Astrocyte (in vitro differentiated cells and primary cell): Measurements from ENCODE around the gene PRKCI. TPM values are rescaled to one million over a fixed set of nuclear protein-coding genes. Genes with fewer than 3 reads are reported as not detected.

Source experiments
- DNase-seq: peaks from one replicate; pipeline ENCODE4 v3.0.0-alpha.2; 2010; ENCODE audit warnings: low read depth
- FAIRE-seq: peaks from 2 replicates; lab custom pipeline; 2011; peaks lifted over from hg19 to GRCh38; lab: Jason Lieb, UNC
- H2AFZ ChIP-seq: 2 replicates; pipeline ENCODE4 v1.6.0; 2012; ENCODE audit warnings: low read depth, low read length, inconsistent platforms
- H3K27ac ChIP-seq: 2 replicates; pipeline ENCODE4 v1.5.1; 2011; ENCODE audit warnings: low read depth, low read length, inconsistent platforms
- H3K27me3 ChIP-seq: 2 replicates; pipeline ENCODE4 v1.6.0; 2011; ENCODE audit warnings: low read length, inconsistent platforms; ENCODE audit not compliant: insufficient read depth
- H3K36me3 ChIP-seq: 2 replicates; pipeline ENCODE4 v1.5.1; 2011; ENCODE audit warnings: low read length, inconsistent platforms; ENCODE audit not compliant: insufficient read depth
- H3K4me1 ChIP-seq: 2 replicates; pipeline ENCODE4 v1.5.1; 2011; ENCODE audit warnings: low read length, inconsistent platforms; ENCODE audit not compliant: insufficient read depth
- H3K4me2 ChIP-seq: 2 replicates; pipeline ENCODE4 v1.6.0; 2012; ENCODE audit warnings: low read length, inconsistent platforms
- H3K4me3 ChIP-seq: 2 replicates; pipeline ENCODE4 v1.5.1; 2011; ENCODE audit warnings: low read depth, mild to moderate bottlenecking, low read length, inconsistent platforms; ENCODE audit not compliant: insufficient read depth
- H3K79me2 ChIP-seq: 2 replicates; pipeline ENCODE4 v1.6.0; 2012; ENCODE audit warnings: mild to moderate bottlenecking, low read length, inconsistent platforms; ENCODE audit not compliant: insufficient read depth
- H3K9ac ChIP-seq: 2 replicates; pipeline ENCODE4 v1.6.0; 2012; ENCODE audit warnings: mild to moderate bottlenecking, low read length, inconsistent platforms
- H3K9me3 ChIP-seq: 2 replicates; pipeline ENCODE4 v1.5.1; 2012; ENCODE audit warnings: low read depth, mild to moderate bottlenecking, low read length, inconsistent platforms; ENCODE audit not compliant: insufficient read depth
- H4K20me1 ChIP-seq: 2 replicates; pipeline ENCODE4 v1.6.0; 2012; ENCODE audit warnings: low read length, inconsistent platforms; ENCODE audit not compliant: insufficient read depth
- H3K27ac Mint-ChIP-seq: one replicate; pipeline ENCODE4 v1.8.0; 2021; ENCODE audit warnings: mild to moderate bottlenecking, mixed read lengths; ENCODE audit not compliant: unreplicated experiment
- H3K27me3 Mint-ChIP-seq: one replicate; pipeline ENCODE4 v1.8.0; 2021; ENCODE audit warnings: low read depth, mixed read lengths; ENCODE audit not compliant: unreplicated experiment
- H3K36me3 Mint-ChIP-seq: one replicate; pipeline ENCODE4 v1.8.0; 2021; ENCODE audit warnings: low read depth, mixed read lengths; ENCODE audit not compliant: unreplicated experiment
- H3K4me1 Mint-ChIP-seq: one replicate; pipeline ENCODE4 v1.8.0; 2021; ENCODE audit warnings: low read depth, mixed read lengths; ENCODE audit not compliant: unreplicated experiment
- H3K4me3 Mint-ChIP-seq: one replicate; pipeline ENCODE4 v1.8.0; 2021; ENCODE audit warnings: mild to moderate bottlenecking, moderate library complexity, mixed read lengths; ENCODE audit not compliant: unreplicated experiment
- H3K9me3 Mint-ChIP-seq: one replicate; pipeline ENCODE4 v1.8.0; 2021; ENCODE audit warnings: mild to moderate bottlenecking, mixed read lengths; ENCODE audit not compliant: unreplicated experiment
- EZH2 ChIP-seq: IDR thresholded peaks from 2 replicates; pipeline ENCODE4 v1.6.1; 2012; ENCODE audit warnings: mild to moderate bottlenecking, low read length, inconsistent platforms; ENCODE audit not compliant: insufficient read depth
- total RNA-seq: library from RNA; stranded (reverse); gene quantifications from 2 replicates; pipeline ENCODE4 v1.2.1, GENCODE V29; 2021
- TF ChIP-seq, protein P1 (sequence below): IDR thresholded peaks from 2 replicates; pipeline ENCODE4 v1.5.1; 2011; ENCODE audit warnings: low read depth, mild to moderate bottlenecking, inconsistent platforms, low read length, moderate library complexity; ENCODE audit not compliant: insufficient read depth

Gene PRKCI
- total RNA-seq, 1 donor from 2014 or later: 65.2 TPM

DNA sequence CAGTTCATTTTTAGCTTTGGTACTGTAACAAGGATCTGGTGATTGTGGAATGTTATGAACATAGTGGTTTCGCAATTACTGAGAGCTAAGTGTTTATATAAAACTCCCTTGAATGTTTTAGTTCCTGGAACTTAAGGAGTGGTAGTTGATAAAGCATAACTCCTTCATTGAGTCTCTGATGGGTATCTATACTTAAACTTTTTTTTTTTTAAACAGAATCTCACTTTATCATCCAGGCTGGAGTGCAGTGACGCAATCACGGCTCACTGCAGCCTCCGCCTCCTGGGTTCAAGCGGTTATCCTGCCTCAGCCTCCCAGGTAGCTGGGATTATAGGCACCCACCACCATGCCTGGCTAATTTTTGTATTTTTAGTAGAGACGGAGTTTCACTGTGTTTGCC, 11.3 kb downstream of the PRKCI start:
- DNase-seq (peak; percentile 89), FAIRE-seq (peak; percentile 77)
- Mint-ChIP-seq H3K4me1 (peaks cover 4% of the 10 kb centered on the region), H3K4me3 (no peak overlapping the region), H3K27me3 (no peaks in the 10 kb centered on the region), H3K27ac (no peak overlapping the region), H3K9me3 (no peaks in the 10 kb centered on the region), H3K36me3 (no peaks in the 10 kb centered on the region)
- TF ChIP-seq, protein P1, sequence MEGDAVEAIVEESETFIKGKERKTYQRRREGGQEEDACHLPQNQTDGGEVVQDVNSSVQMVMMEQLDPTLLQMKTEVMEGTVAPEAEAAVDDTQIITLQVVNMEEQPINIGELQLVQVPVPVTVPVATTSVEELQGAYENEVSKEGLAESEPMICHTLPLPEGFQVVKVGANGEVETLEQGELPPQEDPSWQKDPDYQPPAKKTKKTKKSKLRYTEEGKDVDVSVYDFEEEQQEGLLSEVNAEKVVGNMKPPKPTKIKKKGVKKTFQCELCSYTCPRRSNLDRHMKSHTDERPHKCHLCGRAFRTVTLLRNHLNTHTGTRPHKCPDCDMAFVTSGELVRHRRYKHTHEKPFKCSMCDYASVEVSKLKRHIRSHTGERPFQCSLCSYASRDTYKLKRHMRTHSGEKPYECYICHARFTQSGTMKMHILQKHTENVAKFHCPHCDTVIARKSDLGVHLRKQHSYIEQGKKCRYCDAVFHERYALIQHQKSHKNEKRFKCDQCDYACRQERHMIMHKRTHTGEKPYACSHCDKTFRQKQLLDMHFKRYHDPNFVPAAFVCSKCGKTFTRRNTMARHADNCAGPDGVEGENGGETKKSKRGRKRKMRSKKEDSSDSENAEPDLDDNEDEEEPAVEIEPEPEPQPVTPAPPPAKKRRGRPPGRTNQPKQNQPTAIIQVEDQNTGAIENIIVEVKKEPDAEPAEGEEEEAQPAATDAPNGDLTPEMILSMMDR: no peak
- Histone ChIP-seq H4K20me1 (peaks cover 13% of the 10 kb centered on the region), H3K4me2 (no peak overlapping the region), H3K4me3 (no peak overlapping the region), H2AFZ (no peak overlapping the region), H3K27me3 (no peaks in the 10 kb centered on the region), H3K79me2 (peaks cover 54% of the 10 kb centered on the region), H3K4me1 (no peaks in the 10 kb centered on the region), H3K36me3 (no peaks in the 10 kb centered on the region), H3K27ac (no peak overlapping the region), H3K9me3 (no peaks in the 10 kb centered on the region), H3K9ac (no peak overlapping the region)

DNA sequence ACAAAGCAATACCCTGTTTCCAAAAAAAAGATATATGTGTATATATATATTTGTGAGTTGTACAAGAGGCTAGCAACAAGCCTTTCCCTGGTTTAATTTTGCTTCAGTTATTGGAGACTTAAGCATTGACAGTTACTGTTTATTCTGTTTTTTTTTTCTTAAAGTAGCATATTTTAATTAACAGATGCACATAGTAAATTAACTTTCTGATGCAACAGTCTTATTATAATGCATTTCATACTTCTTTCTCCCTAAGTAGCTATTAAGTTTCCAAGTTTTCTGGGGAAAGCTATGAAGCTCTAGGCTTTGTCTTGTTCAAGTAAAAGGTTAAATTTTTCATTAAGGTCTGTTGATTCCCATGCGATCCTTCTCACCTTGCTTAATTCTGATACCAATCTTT, 17.9 kb downstream of the PRKCI start:
- H3K4me1 Mint-ChIP-seq: no peaks in the 10 kb centered on the region
- TF ChIP-seq, protein P1: no peak
- no peak for TF ChIP-seq EZH2
- no peak overlapping the region for H3K27ac Mint-ChIP-seq
- H3K27me3 Mint-ChIP-seq: no peaks in the 10 kb centered on the region
- Histone ChIP-seq H3K36me3 (peaks cover 6% of the 10 kb centered on the region), H3K4me1 (no peaks in the 10 kb centered on the region), H3K9me3 (no peaks in the 10 kb centered on the region), H3K79me2 (peaks cover 8% of the 10 kb centered on the region), H4K20me1 (peaks cover 20% of the 10 kb centered on the region), H3K4me3 (no peak overlapping the region), H3K27ac (no peak overlapping the region), H3K4me2 (no peak overlapping the region), H3K27me3 (no peaks in the 10 kb centered on the region), H3K9ac (no peak overlapping the region), H2AFZ (no peak overlapping the region)
- no peak for FAIRE-seq
- peaks cover 6% of the 10 kb centered on the region for H3K36me3 Mint-ChIP-seq
- H3K9me3 Mint-ChIP-seq: no peaks in the 10 kb centered on the region
- no peak for DNase-seq
- no peak overlapping the region for H3K4me3 Mint-ChIP-seq

DNA sequence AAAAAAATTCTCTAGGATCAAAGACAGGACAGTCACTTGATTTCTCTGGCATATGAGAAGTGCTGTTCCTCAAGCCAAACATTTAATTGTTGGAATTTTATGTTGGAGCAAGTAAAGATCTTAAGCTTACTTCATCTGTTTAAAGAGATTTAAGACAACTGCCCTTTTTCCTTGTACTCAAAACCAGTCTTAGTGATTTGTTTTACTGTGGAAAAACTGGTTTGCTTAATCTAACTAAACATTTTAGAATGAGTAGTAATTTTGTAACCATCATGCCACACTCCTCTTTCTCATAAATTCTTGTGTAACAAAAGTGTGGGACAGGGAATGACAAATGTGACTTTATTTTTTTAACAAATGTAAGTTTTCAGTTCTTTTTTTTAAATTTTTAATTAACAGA, 18.4 kb downstream of the PRKCI start:
- no peaks in the 10 kb centered on the region for H3K9me3 ChIP-seq
- no peak overlapping the region for H3K4me2 ChIP-seq
- peaks cover 6% of the 10 kb centered on the region for H3K36me3 Mint-ChIP-seq
- no peaks in the 10 kb centered on the region for H3K4me1 ChIP-seq
- DNase-seq: no peak
- H3K4me3 ChIP-seq: no peak overlapping the region
- no peak overlapping the region for H3K27ac ChIP-seq
- H3K4me3 Mint-ChIP-seq: no peak overlapping the region
- TF ChIP-seq, protein P1: no peak
- no peak for TF ChIP-seq EZH2
- no peaks in the 10 kb centered on the region for H3K4me1 Mint-ChIP-seq
- peaks cover 24% of the 10 kb centered on the region for H4K20me1 ChIP-seq
- no peaks in the 10 kb centered on the region for H3K9me3 Mint-ChIP-seq
- no peak overlapping the region for H2AFZ ChIP-seq
- peaks cover 13% of the 10 kb centered on the region for H3K79me2 ChIP-seq
- H3K36me3 ChIP-seq: peaks cover 6% of the 10 kb centered on the region
- no peaks in the 10 kb centered on the region for H3K27me3 Mint-ChIP-seq
- no peak overlapping the region for H3K27ac Mint-ChIP-seq
- FAIRE-seq: no peak
- H3K27me3 ChIP-seq: no peaks in the 10 kb centered on the region
- H3K9ac ChIP-seq: no peak overlapping the region
